Suppressor macrophage treated with lipopolysaccharide for 4 hours (primary cell): ENCODE data around the gene SELP.

Experiments used
- DNase-seq: peaks from one replicate; pipeline ENCODE4 v3.0.0-alpha.2; 2020

Gene SELP

GRCh38 chr1:169618367-169618766 is 11.6 kb downstream of the SELP start:
- DNase-seq: no peak

GRCh38 chr1:169615803-169616202 is 14.1 kb downstream of the SELP start:
- DNase-seq: no peak

GRCh38 chr1:169610858-169611257 is 19.1 kb downstream of the SELP start:
- peak; percentile 26 for DNase-seq

GRCh38 chr1:169610108-169610507 is 19.8 kb downstream of the SELP start:
- DNase-seq: no peak

GRCh38 chr1:169608226-169608625 is 21.7 kb downstream of the SELP start:
- DNase-seq: peak; percentile 86

- DNase-seq: peak; percentile 91
Measured at GRCh38 chr1:169604781-169605560, 25.0 kb downstream of the SELP start.

- DNase-seq: peak; percentile 62
Measured at GRCh38 chr1:169601096-169601881, 28.6 kb downstream of the SELP start.

- no peak for DNase-seq
Measured at GRCh38 chr1:169595764-169596711, 33.9 kb downstream of the SELP start.

GRCh38 chr1:169594391-169594790 is 35.5 kb downstream of the SELP start:
- DNase-seq: no peak

- DNase-seq: no peak
Measured at GRCh38 chr1:169590932-169591331, 39.0 kb downstream of the SELP start.

GRCh38 chr1:169588785-169589485 is 41.0 kb downstream of the SELP start:
- no peak for DNase-seq

- DNase-seq: no peak
Measured at GRCh38 chr1:169588112-169588511, 41.8 kb downstream of the SELP start.

- DNase-seq: peak; percentile 78
Measured at GRCh38 chr1:169586395-169587255, 43.3 kb downstream of the SELP start, which contains the start of gene F5. Gene F5, minus strand, starts transcription at chr1:169586481. Its CDS starts 95 bp downstream, at chr1:169586386.

GRCh38 chr1:169586067-169586394 is 43.9 kb downstream of the SELP start:
- no peak for DNase-seq

GRCh38 chr1:169585181-169585580 is 44.7 kb downstream of the SELP start:
- DNase-seq: peak; percentile 63

GRCh38 chr1:169584483-169585144 is 45.3 kb downstream of the SELP start:
- DNase-seq: peak; percentile 65

GRCh38 chr1:169577981-169578738 is 51.8 kb downstream of the SELP start:
- no peak for DNase-seq

- no peak for DNase-seq
Measured at GRCh38 chr1:169576935-169577331, 53.0 kb downstream of the SELP start.

- DNase-seq: no peak
Measured at GRCh38 chr1:169576241-169576934, 53.5 kb downstream of the SELP start.
